ENCODE results near the gene TOP3B.

Gene TOP3B

GRCh38 chr22:22023581-22024137, 41.1 kb upstream of the TOP3B start:
- no peak for TF ChIP-seq YY1 (IDR thresholded peaks at IDR 0.05; ENCODE audit: low read depth)

GRCh38 chr22:22022947-22023534, 40.5 kb upstream of the TOP3B start:
- TF ChIP-seq TEAD4 (IDR thresholded peaks at IDR 0.05) = no peak
- TF ChIP-seq REST (IDR thresholded peaks at IDR 0.05; ENCODE audit: low read depth) = no peak
- TF ChIP-seq NFIC (IDR thresholded peaks at IDR 0.05) = no peak
- TF ChIP-seq YY1 (IDR thresholded peaks at IDR 0.05; ENCODE audit: low read depth) = no peak
- no peak for TF ChIP-seq RAD21 (IDR thresholded peaks at IDR 0.05; ENCODE audit: low read depth)
- TF ChIP-seq CREB1 (IDR thresholded peaks at IDR 0.05; ENCODE audit: low read depth) = no peak
- TF ChIP-seq ZBTB7A (IDR thresholded peaks at IDR 0.05; ENCODE audit: low read depth) = no peak
- TF ChIP-seq MAX (IDR thresholded peaks at IDR 0.05) = no peak
- no peak for TF ChIP-seq FOXM1 (IDR thresholded peaks at IDR 0.05; ENCODE audit: borderline replicate concordance, low read depth)
- TF ChIP-seq EGR1 (IDR thresholded peaks at IDR 0.05) = no peak
- no peak for TF ChIP-seq TAF1 (IDR thresholded peaks at IDR 0.05; ENCODE audit: low read depth)
- no peak for TF ChIP-seq USF1 (IDR thresholded peaks at IDR 0.05)
- no peak for TF ChIP-seq TCF12 (IDR thresholded peaks at IDR 0.05; ENCODE audit: low read depth)
- TF ChIP-seq CEBPB (IDR thresholded peaks at IDR 0.05) = no peak
- TF ChIP-seq EP300 (IDR thresholded peaks at IDR 0.05; ENCODE audit: borderline replicate concordance) = no peak

GRCh38 chr22:22022255-22022840, 39.8 kb upstream of the TOP3B start:
- TF ChIP-seq TCF12 (IDR thresholded peaks at IDR 0.05; ENCODE audit: low read depth) (no peak), YY1 (IDR thresholded peaks at IDR 0.05; ENCODE audit: low read depth) (no peak), CEBPB (IDR thresholded peaks at IDR 0.05) (no peak), TAF1 (IDR thresholded peaks at IDR 0.05; ENCODE audit: low read depth) (no peak), REST (IDR thresholded peaks at IDR 0.05; ENCODE audit: low read depth) (no peak)

- TF ChIP-seq EGR1 (IDR thresholded peaks at IDR 0.05) (no peak), MAX (IDR thresholded peaks at IDR 0.05) (no peak), ZBTB7A (IDR thresholded peaks at IDR 0.05; ENCODE audit: low read depth) (no peak), EP300 (IDR thresholded peaks at IDR 0.05; ENCODE audit: borderline replicate concordance) (no peak), RAD21 (IDR thresholded peaks at IDR 0.05; ENCODE audit: low read depth) (no peak), YY1 (IDR thresholded peaks at IDR 0.05; ENCODE audit: low read depth) (no peak), TCF12 (IDR thresholded peaks at IDR 0.05; ENCODE audit: low read depth) (no peak), CEBPB (IDR thresholded peaks at IDR 0.05) (no peak), NFIC (IDR thresholded peaks at IDR 0.05) (no peak), FOXM1 (IDR thresholded peaks at IDR 0.05; ENCODE audit: borderline replicate concordance, low read depth) (no peak), TEAD4 (IDR thresholded peaks at IDR 0.05) (no peak), CREB1 (IDR thresholded peaks at IDR 0.05; ENCODE audit: low read depth) (no peak), USF1 (IDR thresholded peaks at IDR 0.05) (no peak), REST (IDR thresholded peaks at IDR 0.05; ENCODE audit: low read depth) (no peak), TAF1 (IDR thresholded peaks at IDR 0.05; ENCODE audit: low read depth) (no peak)
These were observed 38.7 kb upstream of the TOP3B start for GRCh38 chr22:22021162-22021750.

Measured in Ishikawa (cell line).